Heart left ventricle (tissue), 16 donors: ENCODE data around the gene TACC3. TPM values are rescaled to one million over a fixed set of nuclear protein-coding genes. Genes with fewer than 3 reads are reported as not detected.

Experiments used
- ATAC-seq, 4 donors: fragments of 200-7000 bp; cut with Tn5 transposase; one replicate each; pipeline ENCODE4 v1.9.1; 2020 to 2022; ENCODE audit warnings: moderate library complexity in 4 of 4, mild to moderate bottlenecking in 3 of 4, moderate number of reproducible peaks in 1 of 4
- DNase-seq, 5 donors: peaks; one replicate each; pipeline ENCODE4 v3.0.0-alpha.2; 2020
- H3K27ac ChIP-seq, 12 donors: fragments of 200-600 bp; sonication (generic) in 4 of 12; one replicate each; pipeline versions ENCODE4 v1.5.0 to v1.8.0; 2016 to 2022; ENCODE audit warnings: mild to moderate bottlenecking in 2 of 12
- H3K27me3 ChIP-seq, 9 donors: fragments of 200-600 bp; sonication (generic) in 2 of 9; one replicate each; pipeline versions ENCODE4 v1.5.1 to v1.8.0; 2016 to 2022; ENCODE audit warnings: mild to moderate bottlenecking in 3 of 9
- H3K36me3 ChIP-seq, 9 donors: fragments of 200-600 bp; sonication (generic) in 2 of 9; one replicate each; pipeline versions ENCODE4 v1.5.0 to v1.8.0; 2018 to 2022; ENCODE audit warnings: mild to moderate bottlenecking in 2 of 9
- H3K4me1 ChIP-seq, 12 donors: fragments of 200-600 bp; sonication (generic) in 4 of 12; one replicate each; pipeline versions ENCODE4 v1.5.0 to v1.8.0; 2016 to 2022; ENCODE audit warnings: mild to moderate bottlenecking in 3 of 12
- H3K4me3 ChIP-seq, 12 donors: fragments of 200-600 bp; sonication (generic) in 4 of 12; one replicate each; pipeline versions ENCODE4 v1.5.0 to v1.8.0; 2017 to 2022; ENCODE audit warnings: mild to moderate bottlenecking in 9 of 12, moderate library complexity in 4 of 12
- H3K9me3 ChIP-seq, 12 donors: fragments of 200-600 bp; sonication (generic) in 4 of 12; one replicate each; pipeline versions ENCODE4 v1.5.0 to v1.8.0; 2016 to 2022; ENCODE audit warnings: mild to moderate bottlenecking in 1 of 12
- POLR2A ChIP-seq, 2 donors: fragments of 450-650 bp; IDR thresholded peaks; one replicate each; pipeline ENCODE4 v1.6.1; 2017; ENCODE audit warnings: antibody characterized with exemption in 2 of 2, mild to moderate bottlenecking in 2 of 2, moderate library complexity in 2 of 2
- WGBS, 4 donors: extraction: QIAGEN DNeasy Blood & Tissue Kit in 2 of 4; methylation state at CpG; one replicate each; pipeline versions ENCODE4 v1.1.5 to v1.1.7; 2013 to 2018; 5-methylcytosine and 5-hydroxymethylcytosine counted together
- intact Hi-C, 10 donors: fragments of 100-400 bp; cut with DNase I; formaldehyde crosslinking; loops; one replicate each; pipeline versions ENCODE4 v1.11.1 to v1.14.2; 2022
- long read RNA-seq, 3 donors: library from polyadenylated mRNA; unstranded; transcript quantifications; one replicate each; pipeline ENCODE4 v2.0.0, GENCODE V29; 2020 to 2021
- polyA plus RNA-seq, 2 donors: library from polyadenylated mRNA; stranded (reverse); fragments of 200-250 nt; gene quantifications; one replicate each; pipeline ENCODE4 v1.2.3, GENCODE V29; 2013
- total RNA-seq, 9 donors: library from RNA; depleted of rRNA in 2 of 9; stranded (reverse); fragments of >200 nt in 2 of 9; fragmentation: NEBNext Ultra II Directional in 3 of 9; extraction: Animal tissue kit (Norgen Biotek cat#: 25700) in 3 of 9; gene quantifications; one replicate each; pipeline versions ENCODE4 v1.1.0 to v1.2.4, GENCODE V29; 2016 to 2023
- TF ChIP-seq, protein P1 (sequence below), 12 donors: fragments of 200-600 bp; sonication (generic) in 4 of 12; IDR thresholded peaks; one replicate each; pipeline versions ENCODE4 v1.5.0 to v1.8.0; 2018 to 2022; ENCODE audit warnings: antibody characterized with exemption in 12 of 12, mild to moderate bottlenecking in 5 of 12
- donor health status: ischemic (EF 13 %, LVEDD 7.1; RV severe dilation, severe dysfunction).
- donor health status: healthy with polysubstance abuse.
- donor health status: DM: no; HTN: yes; CAD: no.
- donor health status: DM: no; HTN: no; CAD: no.
- donor health status: ischemic (EF 25% LVEDD 6.9; RV normal size, moderate dysfunction).
- donor health status: ischemic (EF 25% LVEDD 5.7; RV mildly dilated, moderate dysfunction).
- donor health status: healthy.
- donor health status: DM: yes; HTN: yes; CAD: no.
- donor health status: ischemic (EF 35%, LVEDD 5.7; RV mildly dilated, moderate dysfunction).
- donor health status: nonischemic (EF 11% LVEDD 7.7; RV severe dilation, severe dysfunction).
- donor health status: DM: yes; HTN: yes; CAD: no.
- donor health status: PGD.
- donor health status: ischemic (EF 29% LVEDD 5.4; RV normal size, mild dysfunction).
- donor health status: nonischemic (EF 23%, LVEDD 6.1; RV moderate dilation, normal function).

Gene TACC3
- total RNA-seq (10 to 100 TPM in 1 of 9 donors, 1 to 10 TPM in 8; 2.9 to 19.1 (median 6.0) TPM), polyA plus RNA-seq (1 to 10 TPM; 6.3 to 7.7 TPM)
- long read RNA-seq, donor 1, partial matches to known transcripts, result 4 of 9 reads
- long read RNA-seq, donor 1, other reads (novel, unspliced or antisense), result 4 of 9 reads
- long read RNA-seq, donor 2, partial matches to known transcripts, result 10 of 14 reads
- long read RNA-seq, donor 2, other reads (novel, unspliced or antisense), result 4 of 14 reads
- long read RNA-seq, donor 3, partial matches to known transcripts, result 4 of 6 reads
- long read RNA-seq, donor 3, other reads (novel, unspliced or antisense), result 2 of 6 reads

DNA sequence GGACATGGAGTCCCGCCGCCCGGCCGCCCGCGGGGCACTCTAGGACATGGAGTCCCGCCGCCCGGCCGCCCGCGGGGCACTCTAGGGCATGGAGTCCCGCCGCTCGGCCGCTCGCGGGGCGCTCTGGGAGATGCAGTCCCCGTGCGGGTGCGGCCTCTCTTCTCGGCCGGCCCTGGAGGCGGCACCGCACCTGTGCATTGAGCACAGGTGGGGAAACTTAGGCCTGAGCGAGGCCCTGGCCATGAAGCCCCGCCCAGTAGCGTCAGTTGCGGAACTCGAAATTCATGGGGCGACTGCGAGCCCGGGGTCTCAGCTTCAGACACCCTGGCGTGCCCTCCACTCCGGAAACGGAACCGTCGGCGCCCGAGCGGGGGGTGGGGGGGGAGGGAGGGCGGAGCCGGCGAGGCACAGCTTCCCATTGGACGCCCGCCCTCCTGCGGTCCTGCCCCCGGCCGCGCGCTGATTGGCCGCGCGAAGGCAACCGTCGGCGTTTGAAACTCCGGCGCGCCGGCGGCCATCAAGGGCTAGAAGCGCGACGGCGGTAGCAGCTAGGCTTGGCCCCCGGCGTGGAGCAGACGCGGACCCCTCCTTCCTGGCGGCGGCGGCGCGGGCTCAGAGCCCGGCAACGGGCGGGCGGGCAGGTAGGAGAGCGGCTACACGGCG, at the start of gene TACC3, which contains the start of gene TMEM129:
Gene TACC3, plus strand, starts transcription at position 519 of the 663 bp plus-strand sequence. CDS start 1,901 bp downstream, outside the sequence.
Gene TMEM129, minus strand, starts transcription at position 321 of the 663 bp plus-strand sequence. CDS start 486 bp downstream, outside the sequence.
- WGBS, 4 donors, result 0 to 1% (median 0%) methylated on average over 10 to 83 of the region's 83 CpGs
- H3K4me1 ChIP-seq, result peaks cover 5 to 69% (median 34%) of the 10 kb centered on the region in 12 donors
- DNase-seq (peak; percentile 94 to 96 (median 94)), ATAC-seq (peak; percentile 88 to 93 (median 90))
- H3K36me3 ChIP-seq, result peaks cover 0 to 50% (median 18%) of the 10 kb centered on the region in 9 donors
- no peaks in the 10 kb centered on the region for H3K27me3 ChIP-seq
- no peaks in the 10 kb centered on the region for H3K9me3 ChIP-seq
- TF ChIP-seq, protein P1, sequence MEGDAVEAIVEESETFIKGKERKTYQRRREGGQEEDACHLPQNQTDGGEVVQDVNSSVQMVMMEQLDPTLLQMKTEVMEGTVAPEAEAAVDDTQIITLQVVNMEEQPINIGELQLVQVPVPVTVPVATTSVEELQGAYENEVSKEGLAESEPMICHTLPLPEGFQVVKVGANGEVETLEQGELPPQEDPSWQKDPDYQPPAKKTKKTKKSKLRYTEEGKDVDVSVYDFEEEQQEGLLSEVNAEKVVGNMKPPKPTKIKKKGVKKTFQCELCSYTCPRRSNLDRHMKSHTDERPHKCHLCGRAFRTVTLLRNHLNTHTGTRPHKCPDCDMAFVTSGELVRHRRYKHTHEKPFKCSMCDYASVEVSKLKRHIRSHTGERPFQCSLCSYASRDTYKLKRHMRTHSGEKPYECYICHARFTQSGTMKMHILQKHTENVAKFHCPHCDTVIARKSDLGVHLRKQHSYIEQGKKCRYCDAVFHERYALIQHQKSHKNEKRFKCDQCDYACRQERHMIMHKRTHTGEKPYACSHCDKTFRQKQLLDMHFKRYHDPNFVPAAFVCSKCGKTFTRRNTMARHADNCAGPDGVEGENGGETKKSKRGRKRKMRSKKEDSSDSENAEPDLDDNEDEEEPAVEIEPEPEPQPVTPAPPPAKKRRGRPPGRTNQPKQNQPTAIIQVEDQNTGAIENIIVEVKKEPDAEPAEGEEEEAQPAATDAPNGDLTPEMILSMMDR (IDR thresholded peaks at IDR 0.05), result no peak
- peak in 1 of 2 donors; percentile 66 for TF ChIP-seq POLR2A (IDR thresholded peaks at IDR 0.05)
- intact Hi-C loops, result loop anchor here in 6 of 10 donors (10.0 kb wide), 1 partner anchor 366 kb away; no protein-coding TSS in a partner anchor
- peak within 1 kb of the TSS; percentile 91 to 98 (median 95) for H3K27ac ChIP-seq
- peak within 1 kb of the TSS; percentile 43 to 94 (median 80) for H3K4me3 ChIP-seq

DNA sequence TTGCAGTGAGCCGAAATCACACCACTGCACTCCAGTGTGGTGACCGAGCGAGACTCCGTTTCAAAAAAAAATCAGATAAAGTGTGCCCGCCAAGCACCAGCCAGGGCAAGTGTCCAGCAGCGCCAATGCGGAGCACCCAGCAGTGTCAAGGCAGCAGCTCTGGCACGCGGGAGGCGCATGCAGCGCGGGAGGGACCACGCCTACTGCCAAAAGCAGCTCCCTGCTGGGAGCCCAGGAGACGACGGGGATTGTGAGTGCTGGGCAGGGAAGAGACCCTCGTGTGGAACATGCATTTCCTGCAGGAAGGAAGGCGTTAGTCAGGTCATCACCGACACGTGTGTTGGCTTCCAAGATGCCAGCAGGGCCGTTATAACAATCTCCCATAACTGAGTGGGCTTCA, 47.6 kb upstream of the TACC3 start:
- intact Hi-C loops, result no loop called here
- WGBS, 4 donors, result 72 to 82% (median 80%) methylated on average over 20 of the region's 20 CpGs
- no peak for ATAC-seq
- no peak for DNase-seq
- Histone ChIP-seq H3K27ac (no peak overlapping the region), H3K9me3 (no peaks in the 10 kb centered on the region), H3K4me1 (peaks cover 0 to 3% (median 0%) of the 10 kb centered on the region in 12 donors), H3K36me3 (no peaks in the 10 kb centered on the region), H3K4me3 (no peak overlapping the region), H3K27me3 (no peaks in the 10 kb centered on the region)
- no peak for TF ChIP-seq POLR2A (IDR thresholded peaks at IDR 0.05)
- TF ChIP-seq, protein P1 (IDR thresholded peaks at IDR 0.05), result no peak

GRCh38 chr4:1674682-1675081, 46.6 kb upstream of the TACC3 start:
- TF ChIP-seq, protein P1 (IDR thresholded peaks at IDR 0.05), result no peak
- no peak for TF ChIP-seq POLR2A (IDR thresholded peaks at IDR 0.05)

More at GRCh38 chr4:1674682-1675081, 46.6 kb upstream of the TACC3 start:
- WGBS, 4 donors, result 66 to 69% (median 67%) methylated on average over 9 of the region's 9 CpGs
- Histone ChIP-seq H3K4me3 (no peak overlapping the region), H3K4me1 (no peaks in the 10 kb centered on the region), H3K27ac (no peak overlapping the region), H3K36me3 (no peaks in the 10 kb centered on the region), H3K9me3 (no peaks in the 10 kb centered on the region), H3K27me3 (no peaks in the 10 kb centered on the region)
- DNase-seq (no peak), ATAC-seq (no peak)
- intact Hi-C loops, result no loop called here
